SK-N-SH (cell line): ENCODE measurements around the gene PHAF1. TPM values are rescaled to one million over a fixed set of nuclear protein-coding genes. Genes with fewer than 3 reads are reported as not detected.

Experiments
- CTCF ChIA-PET: fragments of 300-600, 350-600 bp; formaldehyde crosslinking; extraction: SDS; loops from one replicate; lab custom pipeline; 2021; lab: Yijun Ruan, JAX
- POLR2A ChIA-PET: fragments of 350-600 bp; sonication (Branson Sonifier 250); formaldehyde crosslinking; extraction: SDS; loops from one replicate; lab custom pipeline; 2020; ENCODE audit warnings: antibody characterized with exemption, inconsistent platforms; lab: Yijun Ruan, JAX
- DNase-seq: peaks from one replicate; pipeline ENCODE4 v3.0.0; 2012
- H2AFZ ChIP-seq: fragments of 200-600 bp; sonication (generic); 2 replicates; pipeline ENCODE4 v1.8.1; 2016; ENCODE audit warnings: antibody characterized with exemption, mild to moderate bottlenecking, low read depth
- H3F3A ChIP-seq: fragments of 200-600 bp; sonication (generic); replicated peaks from 2 replicates; pipeline ENCODE3; 2016; ENCODE audit warnings: antibody characterized with exemption, mild to moderate bottlenecking; ENCODE audit not compliant: insufficient read depth
- H3K27ac ChIP-seq, 2 experiments: fragments of 200-500 bp in 1 of 2; fragments of 200-600 bp in 1 of 2; sonication (Bioruptor generic) in 1 of 2; sonication (generic), shearing (Covaris generic) in 1 of 2; 2 replicates each; pipeline versions ENCODE4 v1.5.1 to v1.6.1; 2014 to 2016; ENCODE audit warnings: low read depth in 2 of 2, inconsistent platforms in 1 of 2, low read length in 1 of 2, mild to moderate bottlenecking in 1 of 2, mixed read lengths in 1 of 2
- H3K27me3 ChIP-seq: fragments of 200-600 bp; sonication (generic), shearing (Covaris generic); 2 replicates; pipeline ENCODE4 v1.6.1; 2016; ENCODE audit warnings: mixed run types; ENCODE audit not compliant: insufficient read depth
- H3K36me3 ChIP-seq, 2 experiments: fragments of 200-500 bp in 1 of 2; fragments of 200-600 bp in 1 of 2; sonication (Bioruptor generic) in 1 of 2; sonication (generic) in 1 of 2; replicated peaks in 1 of 2; 2 replicates each; pipeline versions ENCODE3 to v1.5.1; 2014 to 2016; ENCODE audit warnings: low read length in 1 of 2, mild to moderate bottlenecking in 1 of 2; ENCODE audit not compliant: insufficient read depth in 2 of 2, control insufficient read depth in 1 of 2
- H3K4me1 ChIP-seq, 2 experiments: fragments of 200-500 bp in 1 of 2; fragments of 200-600 bp in 1 of 2; sonication (Bioruptor generic) in 1 of 2; sonication (generic), shearing (Covaris generic) in 1 of 2; 2 replicates each; pipeline versions ENCODE4 v1.5.1 to v1.6.1; 2014 to 2016; ENCODE audit warnings: low read depth in 1 of 2, low read length in 1 of 2, mixed run types in 1 of 2; ENCODE audit not compliant: insufficient read depth in 2 of 2, control insufficient read depth in 1 of 2
- H3K4me2 ChIP-seq: fragments of 200-600 bp; sonication (generic), shearing (Covaris generic); 2 replicates; pipeline ENCODE4 v1.6.1; 2017; ENCODE audit warnings: mixed run types
- H3K4me3 ChIP-seq, 2 experiments: fragments of 200-500 bp in 1 of 2; fragments of 200-600 bp in 1 of 2; sonication (Bioruptor generic) in 1 of 2; sonication (generic), shearing (Covaris generic) in 1 of 2; 2 replicates each; pipeline versions ENCODE4 v1.5.1 to v1.8.1; 2014 to 2016; ENCODE audit warnings: low read depth in 2 of 2, inconsistent platforms in 1 of 2, low read length in 1 of 2, mild to moderate bottlenecking in 1 of 2, mixed read lengths in 1 of 2, moderate library complexity in 1 of 2
- H3K79me2 ChIP-seq: fragments of 200-600 bp; sonication (generic); 2 replicates; pipeline ENCODE4 v1.8.1; 2017; ENCODE audit warnings: mild to moderate bottlenecking; ENCODE audit not compliant: insufficient read depth
- H3K9ac ChIP-seq: fragments of 200-600 bp; sonication (generic); 2 replicates; pipeline ENCODE4 v1.6.1; 2017; ENCODE audit warnings: mixed run types
- H3K9me2 ChIP-seq: fragments of 200-600 bp; sonication (generic); 2 replicates; pipeline ENCODE4 v1.6.1; 2017; ENCODE audit warnings: mixed run types
- H3K9me3 ChIP-seq: fragments of 200-600 bp; sonication (generic); 2 replicates; pipeline ENCODE4 v1.6.1; 2017; ENCODE audit warnings: mixed run types, mild to moderate bottlenecking, moderate library complexity
- H4K20me1 ChIP-seq: fragments of 200-600 bp; sonication (generic); 2 replicates; pipeline ENCODE4 v1.6.1; 2017; ENCODE audit warnings: mild to moderate bottlenecking, mixed run types; ENCODE audit not compliant: insufficient read depth
- CTCF ChIP-seq: fragments of 200-600 bp; sonication (generic); IDR thresholded peaks from 2 replicates; pipeline ENCODE4 v1.6.1; 2017; ENCODE audit warnings: antibody characterized with exemption, mild to moderate bottlenecking, moderate library complexity
- ELF1 ChIP-seq: IDR thresholded peaks from 2 replicates; pipeline ENCODE4 v1.4.0; 2012
- GABPA ChIP-seq: IDR thresholded peaks from 2 replicates; pipeline ENCODE4 v1.4.0; 2012; ENCODE audit warnings: low read depth, mild to moderate bottlenecking
- GATA2 ChIP-seq: sonication (generic); formaldehyde crosslinking; IDR thresholded peaks from 2 replicates; pipeline ENCODE4 v1.5.0; 2020; ENCODE audit warnings: mild to moderate bottlenecking, missing genetic modification reagents
- IRF3 ChIP-seq: fragments of 150-350 bp; IDR thresholded peaks from 2 replicates; pipeline ENCODE4 v1.6.1; 2016; ENCODE audit warnings: mild to moderate bottlenecking, low read depth, low read length
- JUND ChIP-seq: IDR thresholded peaks from 2 replicates; pipeline ENCODE4 v1.4.0; 2012
- NFIC ChIP-seq: IDR thresholded peaks from 2 replicates; pipeline ENCODE4 v1.4.0; 2012; ENCODE audit warnings: borderline replicate concordance
- PBX3 ChIP-seq: IDR thresholded peaks from 2 replicates; pipeline ENCODE4; 2012
- POLR2AphosphoS5 ChIP-seq: IDR thresholded peaks from 2 replicates; pipeline ENCODE4 v1.6.1; 2012; ENCODE audit warnings: low read depth, low read length
- RCOR1 ChIP-seq: fragments of 150-350 bp; IDR thresholded peaks from 2 replicates; pipeline ENCODE4 v1.6.1; 2017; ENCODE audit warnings: antibody characterized with exemption, low read length
- RFX5 ChIP-seq: IDR thresholded peaks from 2 replicates; pipeline ENCODE4 v1.6.1; 2012; ENCODE audit warnings: mild to moderate bottlenecking, improper control_type of control experiment, low read length
- USF1 ChIP-seq: IDR thresholded peaks from 2 replicates; pipeline ENCODE4 v1.4.0; 2012; ENCODE audit warnings: low read depth, borderline replicate concordance
- USF2 ChIP-seq: fragments of 150-350 bp; IDR thresholded peaks from 2 replicates; pipeline ENCODE4 v1.6.1; 2017; ENCODE audit warnings: antibody characterized with exemption, low read length, low read depth, borderline replicate concordance
- YY1 ChIP-seq: IDR thresholded peaks from 2 replicates; pipeline ENCODE4 v1.4.0; 2012; ENCODE audit warnings: low read depth, mild to moderate bottlenecking
- WGBS: methylation state at CpG from one replicate; pipeline ENCODE4 v1.1.6; 2017; ENCODE audit warnings: low lambda C conversion rate; 5-methylcytosine and 5-hydroxymethylcytosine counted together
- polyA plus RNA-seq, 3 experiments: library from polyadenylated mRNA; depleted of rRNA; stranded (reverse); fragments of >200 nt; gene quantifications; 2 replicates each; pipeline ENCODE4 v1.2.3, GENCODE V29; 2012

The PHAF1 gene
- polyA plus RNA-seq, 1 of the 3 experiments (the other 2 are of a cell fraction): 17.3 TPM

GRCh38 chr16:67108931-67109406 lies 772 bp upstream of the PHAF1 start (continued):
- TF ChIP-seq USF1 (no peak), NFIC (no peak)
- TF ChIP-seq, all 33 proteins: peak for 0

- Histone ChIP-seq H3K27ac (no peak overlapping the region), H3K9me3 (no peaks in the 10 kb centered on the region), H3K79me2 (peaks cover 62% of the 10 kb centered on the region), H3K27me3 (no peaks in the 10 kb centered on the region), H3K4me3 (no peak overlapping the region), H2AFZ (no peak overlapping the region), H3F3A (peaks cover 30% of the 10 kb centered on the region), H3K4me1 (peaks cover 14 to 16% of the 10 kb centered on the region in 2 experiments; a peak in 2 of 4 replicates), H3K4me2 (no peak overlapping the region), H3K9ac (no peak overlapping the region), H3K9me2 (no peaks in the 10 kb centered on the region), H3K36me3 (no peaks in the 10 kb centered on the region), H4K20me1 (peaks cover 8% of the 10 kb centered on the region)
- ChIA-PET POLR2A (no interaction called here), CTCF (interaction anchor here (0.7 to 2.9 kb wide), 5 partner anchors 11 to 98 kb away, joined by 3 to 13 read pairs (median 4); no protein-coding TSS in a partner anchor)
- no peak for DNase-seq
- WGBS: 82% methylated on average over 4 of the region's 4 CpGs
- TF ChIP-seq POLR2AphosphoS5 (no peak), RCOR1 (no peak), USF2 (no peak), IRF3 (no peak), ELF1 (no peak), RFX5 (no peak)
Measured at GRCh38 chr16:67111951-67112444, 2.3 kb downstream of the PHAF1 start.

- Histone ChIP-seq H3K4me2 (no peak overlapping the region), H3K79me2 (peaks cover 69% of the 10 kb centered on the region), H2AFZ (no peak overlapping the region), H3K27ac (no peak overlapping the region), H3K36me3 (no peaks in the 10 kb centered on the region), H3K4me1 (peaks cover 14 to 16% of the 10 kb centered on the region in 2 experiments; a peak in 2 of 4 replicates), H3K9ac (no peak overlapping the region), H3F3A (peaks cover 29% of the 10 kb centered on the region), H3K27me3 (no peaks in the 10 kb centered on the region), H3K9me3 (no peaks in the 10 kb centered on the region), H4K20me1 (peaks cover 8% of the 10 kb centered on the region), H3K4me3 (no peak overlapping the region), H3K9me2 (no peaks in the 10 kb centered on the region)
- no peak for DNase-seq
- ChIA-PET CTCF (interaction anchor here (0.7 to 2.9 kb wide), 5 partner anchors 12 to 99 kb away, joined by 3 to 13 read pairs (median 4); no protein-coding TSS in a partner anchor), POLR2A (no interaction called here)
- WGBS: 90% methylated on average over 4 of the region's 4 CpGs
- TF ChIP-seq PBX3 (no peak), GABPA (no peak), YY1 (no peak), JUND (no peak), CTCF (no peak), GATA2 (CRISPR knock-in tag) (no peak), RFX5 (no peak)
Measured at GRCh38 chr16:67112591-67113399, 3.1 kb downstream of the PHAF1 start.
